COLO829 (cell line): Measurements from ENCODE around the gene ARHGAP22.
"Not testable (repeated sequence)": the region's sequence is repeated elsewhere in the genome, so short reads cannot be mapped to it uniquely, and the experiment has no call there.

Source experiments
- DNase-seq: peaks from one replicate; pipeline ENCODE4 v3.0.0; 2012; ENCODE audit warnings: low spot score

The ARHGAP22 gene

GRCh38 chr10:48604991-48605508, at the start of gene ARHGAP22:
Gene ARHGAP22, minus strand, starts transcription at chr10:48605073. Its CDS starts 277 bp downstream, at chr10:48604796.
- DNase-seq, result no peak

- no peak for DNase-seq
These were observed 49.2 kb upstream of the ARHGAP22 start for GRCh38 chr10:48653944-48654698.

- no peak for DNase-seq
These were observed 48.5 kb upstream of the ARHGAP22 start for GRCh38 chr10:48653347-48653746.

- DNase-seq, result no peak
These were observed 47.5 kb upstream of the ARHGAP22 start for GRCh38 chr10:48652344-48652743.

GRCh38 chr10:48651839-48652238, 47.0 kb upstream of the ARHGAP22 start:
- no peak for DNase-seq

GRCh38 chr10:48651293-48651692, 46.4 kb upstream of the ARHGAP22 start:
- no peak for DNase-seq

GRCh38 chr10:48649349-48649944, 44.6 kb upstream of the ARHGAP22 start:
- DNase-seq, result no peak

GRCh38 chr10:48648172-48648942, 43.5 kb upstream of the ARHGAP22 start:
- no peak for DNase-seq

GRCh38 chr10:48647073-48647472, 42.2 kb upstream of the ARHGAP22 start:
- not testable (repeated sequence) for DNase-seq

- no peak for DNase-seq
These were observed 40.7 kb upstream of the ARHGAP22 start for GRCh38 chr10:48645600-48645999.

- not testable (repeated sequence) for DNase-seq
These were observed 36.3 kb upstream of the ARHGAP22 start for GRCh38 chr10:48641099-48641690.

GRCh38 chr10:48640326-48640725, 35.5 kb upstream of the ARHGAP22 start:
- DNase-seq, result no peak

GRCh38 chr10:48639632-48640031, 34.8 kb upstream of the ARHGAP22 start:
- DNase-seq, result no peak

GRCh38 chr10:48638739-48639527, 34.1 kb upstream of the ARHGAP22 start:
- DNase-seq, result no peak

GRCh38 chr10:48638158-48638557, 33.3 kb upstream of the ARHGAP22 start:
- no peak for DNase-seq

- DNase-seq, result no peak
These were observed 32.0 kb upstream of the ARHGAP22 start for GRCh38 chr10:48636901-48637300.

- DNase-seq, result no peak
These were observed 31.4 kb upstream of the ARHGAP22 start for GRCh38 chr10:48636231-48636630.

- DNase-seq, result no peak
These were observed 30.2 kb upstream of the ARHGAP22 start for GRCh38 chr10:48634984-48635557.

- peak; percentile 13 for DNase-seq
These were observed 29.5 kb upstream of the ARHGAP22 start for GRCh38 chr10:48634198-48634983.
